Measurements from ENCODE around the gene LAMP5.

LAMP5 gene

GRCh38 chr20:9507544-9508239 is 6.7 kb upstream of the LAMP5 start:
- Histone ChIP-seq H3K4me3 (ENCODE audit: control insufficient read depth in 1 of 7, extremely low read depth in 1 of 7, insufficient read depth in 4 of 7, low read depth in 2 of 7, low read length in 6 of 7) (peak overlapping the region in 2 of 7 experiments; percentile 31 to 48), H3K27me3 (replicated peaks in 2 of 5; ENCODE audit: control insufficient read depth in 4 of 5, insufficient read depth in 5 of 5, low read length in 4 of 5) (peaks cover 28 to 89% (median 41%) of the 10 kb centered on the region in 5 experiments), H3K4me1 (ENCODE audit: control extremely low read depth in 1 of 4, control insufficient read depth in 4 of 4, insufficient read depth in 4 of 4, low read length in 3 of 4) (peaks cover 4 to 36% (median 24%) of the 10 kb centered on the region in 4 experiments), H3K27ac (ENCODE audit: insufficient read depth in 1 of 2, low read depth in 1 of 2, low read length in 2 of 2, poor library complexity in 1 of 2, severe bottlenecking in 2 of 2) (no peak overlapping the region), H3K36me3 (ENCODE audit: control insufficient read depth in 4 of 4, insufficient read depth in 4 of 4, low read length in 3 of 4) (no peaks in the 10 kb centered on the region), H3K9me3 (ENCODE audit: control extremely low read depth in 1 of 5, control insufficient read depth in 4 of 5, insufficient read depth in 2 of 5, low read depth in 1 of 5, low read length in 4 of 5) (peaks cover 0 to 2% (median 0%) of the 10 kb centered on the region in 5 experiments)
- POLR2A ChIA-PET, result no interaction called here
- 2% methylated on average over 37 of the region's 37 CpGs for WGBS (ENCODE audit: insufficient coverage)
- peak in 1 of 3 donors; percentile 28 for DNase-seq
- CTCF ChIA-PET, result no interaction called here

GRCh38 chr20:9508240-9508661 is 6.1 kb upstream of the LAMP5 start:
- ChIA-PET POLR2A (no interaction called here), CTCF (no interaction called here)
- DNase-seq, result no peak
- H3K27me3 ChIP-seq (replicated peaks in 2 of 5; ENCODE audit: control insufficient read depth in 4 of 5, insufficient read depth in 5 of 5, low read length in 4 of 5), result peaks cover 32 to 92% (median 41%) of the 10 kb centered on the region in 5 experiments
- H3K36me3 ChIP-seq (ENCODE audit: control insufficient read depth in 4 of 4, insufficient read depth in 4 of 4, low read length in 3 of 4), result no peaks in the 10 kb centered on the region
- H3K27ac ChIP-seq (ENCODE audit: insufficient read depth in 1 of 2, low read depth in 1 of 2, low read length in 2 of 2, poor library complexity in 1 of 2, severe bottlenecking in 2 of 2), result no peak overlapping the region
- peaks cover 0 to 2% (median 0%) of the 10 kb centered on the region in 5 experiments for H3K9me3 ChIP-seq (ENCODE audit: control extremely low read depth in 1 of 5, control insufficient read depth in 4 of 5, insufficient read depth in 2 of 5, low read depth in 1 of 5, low read length in 4 of 5)
- H3K4me1 ChIP-seq (ENCODE audit: control extremely low read depth in 1 of 4, control insufficient read depth in 4 of 4, insufficient read depth in 4 of 4, low read length in 3 of 4), result peaks cover 4 to 36% (median 23%) of the 10 kb centered on the region in 4 experiments
- 1% methylated on average over 17 of the region's 23 CpGs for WGBS (ENCODE audit: insufficient coverage)
- peak overlapping the region in 3 of 7 experiments; percentile 1 to 48 (median 31) for H3K4me3 ChIP-seq (ENCODE audit: control insufficient read depth in 1 of 7, extremely low read depth in 1 of 7, insufficient read depth in 4 of 7, low read depth in 2 of 7, low read length in 6 of 7)

- Histone ChIP-seq H3K36me3 (ENCODE audit: control insufficient read depth in 4 of 4, insufficient read depth in 4 of 4, low read length in 3 of 4) (no peaks in the 10 kb centered on the region), H3K27ac (ENCODE audit: insufficient read depth in 1 of 2, low read depth in 1 of 2, low read length in 2 of 2, poor library complexity in 1 of 2, severe bottlenecking in 2 of 2) (no peak overlapping the region), H3K27me3 (replicated peaks in 2 of 5; ENCODE audit: control insufficient read depth in 4 of 5, insufficient read depth in 5 of 5, low read length in 4 of 5) (peaks cover 34 to 95% (median 41%) of the 10 kb centered on the region in 5 experiments), H3K9me3 (ENCODE audit: control extremely low read depth in 1 of 5, control insufficient read depth in 4 of 5, insufficient read depth in 2 of 5, low read depth in 1 of 5, low read length in 4 of 5) (peaks cover 0 to 2% (median 0%) of the 10 kb centered on the region in 5 experiments), H3K4me3 (ENCODE audit: control insufficient read depth in 1 of 7, extremely low read depth in 1 of 7, insufficient read depth in 4 of 7, low read depth in 2 of 7, low read length in 6 of 7) (peak overlapping the region in 1 of 7 experiments; percentile 1), H3K4me1 (ENCODE audit: control extremely low read depth in 1 of 4, control insufficient read depth in 4 of 4, insufficient read depth in 4 of 4, low read length in 3 of 4) (peaks cover 3 to 32% (median 21%) of the 10 kb centered on the region in 4 experiments)
- ChIA-PET POLR2A (no interaction called here), CTCF (no interaction called here)
- no peak for DNase-seq
- WGBS (ENCODE audit: insufficient coverage), result 3% methylated on average over 28 of the region's 30 CpGs
These were observed 5.7 kb upstream of the LAMP5 start for GRCh38 chr20:9508696-9509178.

GRCh38 chr20:9509246-9509645 is 5.1 kb upstream of the LAMP5 start:
- Histone ChIP-seq H3K9me3 (ENCODE audit: control extremely low read depth in 1 of 5, control insufficient read depth in 4 of 5, insufficient read depth in 2 of 5, low read depth in 1 of 5, low read length in 4 of 5) (peaks cover 0 to 2% (median 0%) of the 10 kb centered on the region in 5 experiments), H3K4me1 (ENCODE audit: control extremely low read depth in 1 of 4, control insufficient read depth in 4 of 4, insufficient read depth in 4 of 4, low read length in 3 of 4) (peaks cover 0 to 27% (median 17%) of the 10 kb centered on the region in 4 experiments), H3K27ac (ENCODE audit: insufficient read depth in 1 of 2, low read depth in 1 of 2, low read length in 2 of 2, poor library complexity in 1 of 2, severe bottlenecking in 2 of 2) (no peak overlapping the region), H3K36me3 (ENCODE audit: control insufficient read depth in 4 of 4, insufficient read depth in 4 of 4, low read length in 3 of 4) (no peaks in the 10 kb centered on the region), H3K27me3 (replicated peaks in 2 of 5; ENCODE audit: control insufficient read depth in 4 of 5, insufficient read depth in 5 of 5, low read length in 4 of 5) (peaks cover 40 to 97% (median 44%) of the 10 kb centered on the region in 5 experiments), H3K4me3 (ENCODE audit: control insufficient read depth in 1 of 7, extremely low read depth in 1 of 7, insufficient read depth in 4 of 7, low read depth in 2 of 7, low read length in 6 of 7) (no peak overlapping the region)
- ChIA-PET CTCF (no interaction called here), POLR2A (no interaction called here)
- no peak for DNase-seq
- 12% methylated on average over 3 of the region's 4 CpGs for WGBS (ENCODE audit: insufficient coverage)

- H3K27me3 ChIP-seq (replicated peaks in 2 of 5; ENCODE audit: control insufficient read depth in 4 of 5, insufficient read depth in 5 of 5, low read length in 4 of 5), result peaks cover 40 to 99% (median 50%) of the 10 kb centered on the region in 5 experiments
- H3K4me1 ChIP-seq (ENCODE audit: control extremely low read depth in 1 of 4, control insufficient read depth in 4 of 4, insufficient read depth in 4 of 4, low read length in 3 of 4), result peaks cover 3 to 44% (median 25%) of the 10 kb centered on the region in 4 experiments
- no peak overlapping the region for H3K27ac ChIP-seq (ENCODE audit: insufficient read depth in 1 of 2, low read depth in 1 of 2, low read length in 2 of 2, poor library complexity in 1 of 2, severe bottlenecking in 2 of 2)
- ChIA-PET CTCF (no interaction called here), POLR2A (no interaction called here)
- peaks cover 0 to 2% (median 0%) of the 10 kb centered on the region in 5 experiments for H3K9me3 ChIP-seq (ENCODE audit: control extremely low read depth in 1 of 5, control insufficient read depth in 4 of 5, insufficient read depth in 2 of 5, low read depth in 1 of 5, low read length in 4 of 5)
- H3K36me3 ChIP-seq (ENCODE audit: control insufficient read depth in 4 of 4, insufficient read depth in 4 of 4, low read length in 3 of 4), result no peaks in the 10 kb centered on the region
- no peak overlapping the region for H3K4me3 ChIP-seq (ENCODE audit: control insufficient read depth in 1 of 7, extremely low read depth in 1 of 7, insufficient read depth in 4 of 7, low read depth in 2 of 7, low read length in 6 of 7)
- no peak for DNase-seq
- no CpG with 5 or more reads among the region's 5 CpGs for WGBS (ENCODE audit: insufficient coverage)
These were observed 3.5 kb upstream of the LAMP5 start for GRCh38 chr20:9510911-9511310.

GRCh38 chr20:9514072-9514460 is 324 bp upstream of the LAMP5 start:
- H3K36me3 ChIP-seq (ENCODE audit: control insufficient read depth in 4 of 4, insufficient read depth in 4 of 4, low read length in 3 of 4), result no peaks in the 10 kb centered on the region
- H3K4me3 ChIP-seq (ENCODE audit: control insufficient read depth in 1 of 7, extremely low read depth in 1 of 7, insufficient read depth in 4 of 7, low read depth in 2 of 7, low read length in 6 of 7), result no peak overlapping the region
- CTCF ChIA-PET, result interaction anchor here (1.0 to 1.9 kb wide), 2 partner anchors 10 to 577 kb away, joined by 3 to 6 read pairs; no protein-coding TSS in a partner anchor
- no peak for DNase-seq
- peaks cover 0 to 2% (median 0%) of the 10 kb centered on the region in 5 experiments for H3K9me3 ChIP-seq (ENCODE audit: control extremely low read depth in 1 of 5, control insufficient read depth in 4 of 5, insufficient read depth in 2 of 5, low read depth in 1 of 5, low read length in 4 of 5)
- POLR2A ChIA-PET, result no interaction called here
- H3K4me1 ChIP-seq (ENCODE audit: control extremely low read depth in 1 of 4, control insufficient read depth in 4 of 4, insufficient read depth in 4 of 4, low read length in 3 of 4), result peaks cover 3 to 26% (median 15%) of the 10 kb centered on the region in 4 experiments
- H3K27ac ChIP-seq (ENCODE audit: insufficient read depth in 1 of 2, low read depth in 1 of 2, low read length in 2 of 2, poor library complexity in 1 of 2, severe bottlenecking in 2 of 2), result no peak overlapping the region
- whole genome bisulfite sequencing (ENCODE audit: insufficient coverage), result 6% methylated on average over 5 of the region's 9 CpGs
- peaks cover 39 to 99% (median 52%) of the 10 kb centered on the region in 5 experiments for H3K27me3 ChIP-seq (replicated peaks in 2 of 5; ENCODE audit: control insufficient read depth in 4 of 5, insufficient read depth in 5 of 5, low read length in 4 of 5)

- Histone ChIP-seq H3K4me3 (ENCODE audit: control insufficient read depth in 1 of 7, extremely low read depth in 1 of 7, insufficient read depth in 4 of 7, low read depth in 2 of 7, low read length in 6 of 7) (no peak overlapping the region), H3K36me3 (ENCODE audit: control insufficient read depth in 4 of 4, insufficient read depth in 4 of 4, low read length in 3 of 4) (no peaks in the 10 kb centered on the region), H3K9me3 (ENCODE audit: control extremely low read depth in 1 of 5, control insufficient read depth in 4 of 5, insufficient read depth in 2 of 5, low read depth in 1 of 5, low read length in 4 of 5) (peaks cover 0 to 2% (median 0%) of the 10 kb centered on the region in 5 experiments), H3K4me1 (ENCODE audit: control extremely low read depth in 1 of 4, control insufficient read depth in 4 of 4, insufficient read depth in 4 of 4, low read length in 3 of 4) (peaks cover 3 to 26% (median 15%) of the 10 kb centered on the region in 4 experiments), H3K27ac (ENCODE audit: insufficient read depth in 1 of 2, low read depth in 1 of 2, low read length in 2 of 2, poor library complexity in 1 of 2, severe bottlenecking in 2 of 2) (no peak overlapping the region), H3K27me3 (replicated peaks in 2 of 5; ENCODE audit: control insufficient read depth in 4 of 5, insufficient read depth in 5 of 5, low read length in 4 of 5) (peaks cover 37 to 99% (median 49%) of the 10 kb centered on the region in 5 experiments)
- ChIA-PET POLR2A (no interaction called here), CTCF (interaction anchor here (1.9 kb wide), 1 partner anchor 12 kb away, joined by 6 read pairs; no protein-coding TSS in a partner anchor)
- WGBS (ENCODE audit: insufficient coverage), result 21% methylated on average over 5 of the region's 13 CpGs
- no peak for DNase-seq
These were observed 810 bp downstream of the LAMP5 start for GRCh38 chr20:9515214-9515585.
